Renal pelvis (tissue), 4 donors: ENCODE data around the gene UCHL1. TPM values are rescaled to one million over a fixed set of nuclear protein-coding genes. Genes with fewer than 3 reads are reported as not detected.
"Not testable (repeated sequence)": the region's sequence is repeated elsewhere in the genome, so short reads cannot be mapped to it uniquely, and the experiment has no call there.

Source experiments
- DNase-seq: peaks from one replicate; pipeline ENCODE4 v3.0.0-alpha.2; 2013
- polyA plus RNA-seq, 3 donors: library from polyadenylated mRNA; unstranded; fragments of 120-200 nt; gene quantifications; one replicate each; pipeline ENCODE4 v1.2.1, GENCODE V29; 2013; ENCODE audit not compliant: insufficient read length in 3 of 3

Gene UCHL1
- polyA plus RNA-seq, 3 donors, result 97.5 to 105 (median 105) TPM

DNA sequence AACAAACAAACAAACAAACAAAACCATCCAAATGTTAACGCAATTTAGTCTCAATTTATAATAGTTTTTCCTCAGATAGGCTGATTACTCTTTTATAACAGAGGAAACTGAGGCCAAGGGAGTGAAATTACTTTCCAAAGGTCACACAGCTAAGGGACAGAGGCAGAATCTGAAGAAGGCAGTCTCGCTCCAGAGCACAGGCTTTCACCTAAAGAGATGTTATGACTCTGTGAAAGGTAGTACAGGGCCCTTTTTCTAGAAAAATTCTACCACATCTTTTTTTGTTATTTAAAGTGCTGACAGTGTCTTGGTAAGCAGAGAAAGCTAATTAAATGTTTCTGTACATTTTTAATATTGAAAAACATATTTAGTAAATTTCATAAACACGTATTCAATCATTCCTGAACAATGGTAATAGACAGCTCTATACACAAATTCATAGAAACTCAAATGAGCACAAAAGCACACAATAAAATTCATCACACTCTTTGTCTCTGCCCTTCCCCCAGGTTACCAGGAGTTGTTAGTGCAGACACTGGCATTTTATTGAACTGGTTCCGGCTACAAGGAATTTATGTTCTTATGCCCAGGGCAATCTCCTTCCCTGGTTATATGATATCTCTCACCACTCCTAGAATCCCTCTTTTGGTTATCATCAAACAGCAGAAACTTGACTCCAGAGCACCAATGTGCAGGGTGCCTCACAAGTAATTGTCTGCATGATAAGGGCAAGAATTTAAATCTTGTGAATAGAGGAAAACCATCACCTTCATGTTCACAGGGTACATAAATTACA is 34.7 kb upstream of the UCHL1 start:
- no peak for DNase-seq

- no peak for DNase-seq
These were observed 28.8 kb upstream of the UCHL1 start for GRCh38 chr4:41227902-41228301.

GRCh38 chr4:41232406-41232805 is 24.3 kb upstream of the UCHL1 start:
- DNase-seq, result no peak

- no peak for DNase-seq
These were observed 23.9 kb upstream of the UCHL1 start for GRCh38 chr4:41232856-41233255.

GRCh38 chr4:41236032-41236431 is 20.7 kb upstream of the UCHL1 start:
- no peak for DNase-seq

- no peak for DNase-seq
These were observed 20.2 kb upstream of the UCHL1 start for GRCh38 chr4:41236508-41236907.

DNA sequence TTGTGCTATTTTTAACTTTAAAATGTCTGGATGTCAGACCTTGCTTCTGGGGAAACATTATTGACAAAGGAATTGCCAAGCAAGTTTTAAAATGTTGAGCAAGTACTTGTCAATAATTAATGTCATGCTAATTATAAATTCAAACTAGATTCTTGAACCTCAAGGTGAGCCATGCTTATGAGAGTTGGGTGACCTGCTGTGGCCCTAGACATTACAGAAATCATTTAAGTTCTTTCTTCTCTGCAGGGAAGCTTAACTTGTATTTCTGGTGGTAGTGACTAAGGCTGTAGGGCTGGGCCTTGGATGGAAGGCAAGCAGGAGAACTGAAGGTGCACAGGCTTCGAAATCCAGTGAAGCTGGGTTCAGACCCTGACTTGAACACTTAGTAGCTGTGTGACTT is 14.8 kb upstream of the UCHL1 start:
- DNase-seq, result no peak

- no peak for DNase-seq
These were observed 10.7 kb upstream of the UCHL1 start for GRCh38 chr4:41245983-41246382.

DNA sequence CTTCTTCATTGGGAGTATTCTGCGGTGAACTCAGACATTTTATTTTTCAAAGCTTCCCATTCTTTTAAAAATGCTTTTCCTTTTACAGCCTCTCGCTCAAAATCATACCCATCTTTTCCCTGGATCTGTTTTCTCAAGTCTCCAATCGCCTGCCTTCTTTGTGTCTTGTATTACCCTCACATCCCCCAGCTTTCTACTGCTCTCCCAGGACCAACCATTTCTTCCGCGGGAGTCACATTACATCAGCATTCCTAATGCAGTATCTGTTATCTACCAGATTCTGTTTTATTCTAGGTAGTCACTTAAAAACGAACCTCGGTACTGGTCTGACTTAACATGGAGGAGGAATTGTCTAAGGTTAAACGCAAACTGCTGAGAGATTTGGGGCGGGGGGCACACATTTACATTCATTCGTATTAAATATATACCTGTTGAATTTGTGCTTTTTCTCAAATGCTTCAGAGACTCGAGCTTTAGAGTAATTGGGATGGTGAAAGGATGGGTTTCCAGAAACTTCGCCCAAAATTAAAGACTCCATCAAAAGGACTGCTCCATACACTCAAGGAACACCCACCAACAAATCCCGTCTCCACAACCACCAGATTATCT is 493 bp upstream of the UCHL1 start:
- DNase-seq, result peak; percentile 35

- DNase-seq, result no peak
These were observed 651 bp downstream of the UCHL1 start for GRCh38 chr4:41257257-41257901.

DNA sequence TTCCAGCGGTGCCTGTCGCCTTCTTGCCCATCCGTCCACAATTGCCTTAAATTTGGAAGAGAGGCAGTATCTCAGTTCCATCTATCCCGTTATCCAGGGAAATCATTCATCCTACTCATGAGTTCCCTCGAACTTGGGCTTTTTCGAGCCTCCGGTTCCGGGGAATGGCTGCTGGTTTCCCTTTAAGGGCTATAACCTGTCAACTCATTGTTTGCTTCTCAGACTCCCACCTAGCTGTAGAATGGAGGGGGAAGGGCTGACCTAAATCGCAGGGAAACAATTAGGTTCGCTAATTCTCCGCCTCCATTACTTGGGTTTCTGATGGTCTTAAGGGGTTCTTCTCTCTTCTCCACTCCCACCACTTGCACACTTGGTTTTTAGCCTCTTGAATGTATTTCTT is 1.2 kb downstream of the UCHL1 start:
- DNase-seq, result no peak

GRCh38 chr4:41258783-41259182 is 2.1 kb downstream of the UCHL1 start:
- peak; percentile 53 for DNase-seq

DNA sequence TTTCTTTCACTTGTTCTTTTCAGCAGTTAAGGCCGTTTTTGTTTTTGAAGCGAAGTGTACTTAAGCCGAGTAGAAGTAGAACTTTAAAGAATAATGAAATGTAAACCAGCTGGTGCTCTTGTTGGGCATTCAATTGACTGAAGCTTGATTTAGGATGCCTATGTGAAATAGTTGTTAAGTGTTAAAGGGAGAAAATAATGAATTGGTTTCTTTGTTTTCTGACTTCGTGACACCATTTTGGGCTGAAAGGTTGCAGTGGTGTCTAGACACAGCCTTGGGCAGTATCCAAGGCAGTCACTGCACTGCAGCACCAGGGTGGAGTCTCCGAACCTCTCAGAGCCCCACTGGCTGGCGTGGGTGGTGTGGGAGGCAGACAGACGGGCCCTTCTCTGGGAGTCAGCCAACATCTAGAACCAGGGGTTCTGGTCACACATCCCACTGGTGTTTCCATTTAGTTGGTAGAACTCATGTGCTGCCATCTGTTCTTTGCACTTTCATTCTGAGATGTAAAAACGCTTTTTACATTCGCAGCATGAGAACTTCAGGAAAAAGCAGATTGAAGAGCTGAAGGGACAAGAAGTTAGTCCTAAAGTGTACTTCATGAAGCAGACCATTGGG is 3.5 kb downstream of the UCHL1 start:
- no peak for DNase-seq

DNA sequence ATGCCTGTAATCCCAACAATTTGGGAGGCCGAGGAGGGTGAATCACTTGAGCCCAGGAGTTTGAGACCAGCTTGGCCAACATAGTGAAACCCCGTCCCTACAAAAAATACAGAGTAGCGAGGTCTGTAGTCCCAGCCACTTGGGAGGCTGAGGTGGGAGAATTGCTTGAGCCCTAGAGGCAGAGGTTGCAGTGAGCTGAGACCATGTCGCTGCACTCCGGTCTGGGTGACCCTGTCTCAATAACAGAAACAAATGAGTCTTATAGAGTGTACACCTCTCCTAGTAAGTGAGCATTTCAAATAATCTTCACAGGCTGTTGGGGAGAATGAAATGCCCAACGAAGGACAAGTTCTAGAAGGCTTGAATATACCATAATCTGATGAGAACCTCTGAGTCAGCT is 5.5 kb downstream of the UCHL1 start:
- DNase-seq, result no peak

- DNase-seq, result no peak
These were observed 7.5 kb downstream of the UCHL1 start for GRCh38 chr4:41264212-41264611.

DNA sequence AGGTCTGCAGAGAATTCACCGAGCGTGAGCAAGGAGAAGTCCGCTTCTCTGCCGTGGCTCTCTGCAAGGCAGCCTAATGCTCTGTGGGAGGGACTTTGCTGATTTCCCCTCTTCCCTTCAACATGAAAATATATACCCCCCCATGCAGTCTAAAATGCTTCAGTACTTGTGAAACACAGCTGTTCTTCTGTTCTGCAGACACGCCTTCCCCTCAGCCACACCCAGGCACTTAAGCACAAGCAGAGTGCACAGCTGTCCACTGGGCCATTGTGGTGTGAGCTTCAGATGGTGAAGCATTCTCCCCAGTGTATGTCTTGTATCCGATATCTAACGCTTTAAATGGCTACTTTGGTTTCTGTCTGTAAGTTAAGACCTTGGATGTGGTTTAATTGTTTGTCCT is 11.3 kb downstream of the UCHL1 start:
- DNase-seq, result no peak

GRCh38 chr4:41268721-41269517 is 12.2 kb downstream of the UCHL1 start:
- no peak for DNase-seq

DNA sequence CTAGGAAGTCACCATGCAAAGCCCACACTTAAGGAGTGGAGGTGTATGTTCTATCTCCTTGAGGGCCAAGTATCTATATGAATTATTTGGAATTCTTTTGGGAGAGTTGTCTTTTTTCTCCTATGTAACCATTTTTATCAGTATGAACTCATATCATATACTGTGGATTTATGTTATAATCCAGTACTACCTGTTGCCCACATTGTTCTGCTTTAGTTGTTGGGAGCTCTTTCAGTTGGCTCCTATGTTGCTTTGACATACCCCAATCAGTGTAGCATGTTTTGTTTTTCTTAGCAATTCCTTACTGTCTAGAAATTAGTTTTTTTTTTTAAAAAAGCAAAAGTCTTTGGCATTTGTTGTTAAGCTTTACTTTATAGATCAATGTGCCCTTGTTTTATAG is 13.0 kb downstream of the UCHL1 start:
- DNase-seq, result no peak

DNA sequence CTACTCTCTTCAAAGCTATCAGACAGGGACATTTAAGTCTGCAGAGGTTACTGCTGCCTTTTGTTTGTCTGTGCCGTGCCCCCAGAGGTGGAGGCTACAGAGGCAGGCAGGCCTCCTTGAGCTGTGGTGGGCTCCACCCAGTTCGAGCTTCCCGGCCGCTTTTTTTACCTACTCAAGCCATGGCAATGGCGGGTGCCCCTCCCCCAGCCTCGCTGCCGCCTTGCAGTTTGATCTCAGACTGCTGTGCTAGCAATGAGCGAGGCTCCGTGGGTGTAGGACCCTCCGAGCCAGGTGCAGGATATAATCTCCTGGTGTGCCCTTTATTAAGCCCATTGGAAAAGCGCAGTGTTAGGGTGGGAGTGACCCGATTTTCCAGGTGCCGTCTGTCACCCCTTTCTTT is 19.2 kb downstream of the UCHL1 start:
- DNase-seq, result not testable (repeated sequence)

GRCh38 chr4:41280010-41280409 is 23.3 kb downstream of the UCHL1 start:
- DNase-seq, result no peak

DNA sequence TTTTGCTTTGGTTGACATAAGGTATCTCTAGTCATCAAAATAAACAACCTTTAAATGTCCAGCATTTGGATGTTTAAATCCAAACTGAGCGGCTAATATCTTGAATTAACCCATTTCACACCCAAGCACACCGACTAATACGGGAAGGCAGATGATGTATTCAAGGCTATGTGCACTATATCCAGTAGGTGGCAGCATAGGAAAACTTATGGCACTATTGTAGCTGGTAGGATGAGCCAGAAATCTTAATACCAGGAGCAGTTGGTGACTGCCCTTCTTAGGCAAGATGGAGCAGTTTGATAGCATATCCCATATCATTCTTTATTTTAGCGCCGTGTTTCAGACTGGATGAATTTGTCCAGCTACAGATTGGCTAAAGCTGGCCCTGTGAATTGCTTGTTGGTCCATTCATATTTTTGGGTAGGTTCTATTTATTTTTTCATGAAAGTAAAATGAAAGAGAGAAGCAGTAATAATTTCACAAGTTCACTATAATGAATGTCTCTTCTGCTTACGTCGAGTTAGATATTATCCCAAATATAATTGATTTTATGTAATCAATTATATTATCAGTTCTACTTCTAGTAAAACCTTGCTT is 24.4 kb downstream of the UCHL1 start:
- peak; percentile 83 for DNase-seq

GRCh38 chr4:41282366-41282765 is 25.6 kb downstream of the UCHL1 start:
- no peak for DNase-seq
